Natural killer cell (primary cell): ENCODE data around the gene KIAA2012. TPM values are rescaled to one million over a fixed set of nuclear protein-coding genes. Genes with fewer than 3 reads are reported as not detected.

Experiments
- ATAC-seq, 3 donors: fragments of 150-1000 bp in 2 of 3; fragments of 200-7000 bp in 1 of 3; cut with Tn5 transposase; 1 replicate in 1 of 3; 2 replicates in 2 of 3; pipeline ENCODE4 v1.10.0; 2021; ENCODE audit warnings: mild to moderate bottlenecking in 2 of 3, moderate library complexity in 2 of 3
- DNase-seq, 2 donors: peaks; one replicate each; pipeline versions ENCODE4 v3.0.0 to v3.0.0-alpha.2; 2013 to 2021; ENCODE audit warnings: mixed read lengths in 1 of 2
- H3K27ac ChIP-seq: one replicate; pipeline ENCODE4 v1.5.1; 2013; ENCODE audit warnings: mild to moderate bottlenecking, low read length
- H3K27me3 ChIP-seq: one replicate; pipeline ENCODE4 v1.6.1; 2013; ENCODE audit warnings: low read length; ENCODE audit not compliant: control insufficient read depth, insufficient read depth
- H3K36me3 ChIP-seq: one replicate; pipeline ENCODE4 v1.6.1; 2013; ENCODE audit warnings: low read length; ENCODE audit not compliant: control insufficient read depth, insufficient read depth
- H3K4me1 ChIP-seq: one replicate; pipeline ENCODE4 v1.6.1; 2013; ENCODE audit warnings: low read length; ENCODE audit not compliant: control insufficient read depth, insufficient read depth
- H3K4me3 ChIP-seq: one replicate; pipeline ENCODE4 v1.5.1; 2013; ENCODE audit warnings: low read length
- H3K9me3 ChIP-seq: one replicate; pipeline ENCODE4 v1.6.1; 2013; ENCODE audit warnings: low read length; ENCODE audit not compliant: control insufficient read depth, insufficient read depth
- H3K27ac Mint-ChIP-seq, 2 donors: one replicate each; pipeline ENCODE4 v1.8.0; 2022; ENCODE audit warnings: mild to moderate bottlenecking in 2 of 2, mixed read lengths in 2 of 2, moderate library complexity in 1 of 2
- H3K27me3 Mint-ChIP-seq, 2 donors: one replicate each; pipeline ENCODE4 v1.8.0; 2022; ENCODE audit warnings: low read depth in 2 of 2, mixed read lengths in 2 of 2
- H3K36me3 Mint-ChIP-seq: one replicate; pipeline ENCODE4 v1.8.0; 2022; ENCODE audit warnings: mixed read lengths
- H3K4me1 Mint-ChIP-seq, 2 donors: one replicate each; pipeline ENCODE4 v1.8.0; 2022; ENCODE audit warnings: mixed read lengths in 2 of 2
- H3K4me3 Mint-ChIP-seq: one replicate; pipeline ENCODE4 v1.8.0; 2022; ENCODE audit warnings: mild to moderate bottlenecking, moderate library complexity, mixed read lengths
- H3K9me3 Mint-ChIP-seq, 2 donors: one replicate each; pipeline ENCODE4 v1.8.0; 2022; ENCODE audit warnings: mixed read lengths in 2 of 2
- CTCF ChIP-seq: fragments of 200-600 bp; IDR thresholded peaks from one replicate; pipeline ENCODE4 v1.8.0; 2022; ENCODE audit warnings: antibody characterized with exemption
- WGBS: methylation state at CpG from one replicate; pipeline ENCODE4 v1.1.7; 2013; ENCODE audit warnings: missing lambda C conversion rate; ENCODE audit not compliant: insufficient coverage; 5-methylcytosine and 5-hydroxymethylcytosine counted together
- intact Hi-C: fragments of 100-400 bp; cut with micrococcal nuclease; formaldehyde crosslinking; loops from one replicate; pipeline ENCODE4 v1.14.2; 2022
- total RNA-seq, 4 donors: library from RNA; stranded (reverse); fragments of 120-200 nt in 1 of 4; gene quantifications; one replicate each; pipeline versions ENCODE4 v1.2.3 to v1.2.4, GENCODE V29; 2013 to 2022

KIAA2012 gene
- total RNA-seq, 3 donors from 2014 or later (not counting 1 experiment from before 2014, with no cell fraction given): not detected

GRCh38 chr2:202129841-202130240, 56.8 kb downstream of the KIAA2012 start:
- H3K27ac ChIP-seq: no peak overlapping the region
- H3K9me3 ChIP-seq: no peaks in the 10 kb centered on the region
- Mint-ChIP-seq H3K27ac (no peak overlapping the region), H3K27me3 (peaks cover 0 to 8% of the 10 kb centered on the region in 2 donors), H3K4me1 (no peaks in the 10 kb centered on the region), H3K36me3 (no peaks in the 10 kb centered on the region), H3K4me3 (no peak overlapping the region), H3K9me3 (no peaks in the 10 kb centered on the region)
- H3K27me3 ChIP-seq: no peaks in the 10 kb centered on the region
- no peak for DNase-seq
- no peak overlapping the region for H3K4me3 ChIP-seq
- no peak for TF ChIP-seq CTCF
- intact Hi-C loops: no loop called here
- H3K36me3 ChIP-seq: no peaks in the 10 kb centered on the region
- ATAC-seq: no peak
- 100% methylated on average over 1 of the region's 3 CpGs for WGBS
- H3K4me1 ChIP-seq: no peaks in the 10 kb centered on the region

- no peaks in the 10 kb centered on the region for H3K36me3 ChIP-seq
- Mint-ChIP-seq H3K36me3 (no peaks in the 10 kb centered on the region), H3K27ac (no peak overlapping the region), H3K4me1 (no peaks in the 10 kb centered on the region), H3K4me3 (no peak overlapping the region), H3K9me3 (no peaks in the 10 kb centered on the region), H3K27me3 (peaks cover 0 to 1% of the 10 kb centered on the region in 2 donors)
- DNase-seq (no peak), ATAC-seq (no peak)
- no peaks in the 10 kb centered on the region for H3K9me3 ChIP-seq
- no peak overlapping the region for H3K27ac ChIP-seq
- H3K4me3 ChIP-seq: no peak overlapping the region
- no peak for TF ChIP-seq CTCF
- no peaks in the 10 kb centered on the region for H3K27me3 ChIP-seq
- WGBS: 76% methylated on average over 3 of the region's 5 CpGs
- intact Hi-C loops: no loop called here
- H3K4me1 ChIP-seq: no peaks in the 10 kb centered on the region
Observed at GRCh38 chr2:202133200-202133908, 60.3 kb downstream of the KIAA2012 start.

- ATAC-seq (no peak), DNase-seq (no peak)
- Mint-ChIP-seq H3K36me3 (no peaks in the 10 kb centered on the region), H3K4me3 (no peak overlapping the region), H3K27me3 (peaks cover 0 to 5% of the 10 kb centered on the region in 2 donors), H3K9me3 (no peaks in the 10 kb centered on the region), H3K4me1 (no peaks in the 10 kb centered on the region), H3K27ac (no peak overlapping the region)
- Histone ChIP-seq H3K9me3 (no peaks in the 10 kb centered on the region), H3K4me1 (no peaks in the 10 kb centered on the region), H3K4me3 (no peak overlapping the region), H3K36me3 (no peaks in the 10 kb centered on the region), H3K27me3 (no peaks in the 10 kb centered on the region), H3K27ac (no peak overlapping the region)
- intact Hi-C loops: no loop called here
- no peak for TF ChIP-seq CTCF
Observed at GRCh38 chr2:202133909-202134265, 60.8 kb downstream of the KIAA2012 start.
